SJSA1 (cell line): ENCODE measurements around the gene MIER3. TPM values are rescaled to one million over a fixed set of nuclear protein-coding genes. Genes with fewer than 3 reads are reported as not detected.
A peak's percentile ranks its signal among the peaks of the same experiment; 100 is the strongest.

Experiments
- DNase-seq, 2 experiments: peaks; one replicate each; pipeline ENCODE4 v3.0.0-alpha.2; 2015 to 2020; ENCODE audit warnings: low spot score in 2 of 2, low read depth in 1 of 2
- H3K27ac ChIP-seq: fragments of 250-450 bp; sonication (Bioruptor Pico); 2 replicates; pipeline ENCODE4 v1.5.1; 2020; ENCODE audit warnings: mild to moderate bottlenecking, moderate library complexity
- H3K27me3 ChIP-seq: fragments of 250-450 bp; sonication (Bioruptor Pico); replicated peaks from 2 replicates; pipeline ENCODE4 v1.5.1; 2020; ENCODE audit warnings: mild to moderate bottlenecking, moderate library complexity
- H3K36me3 ChIP-seq: fragments of 250-450 bp; sonication (Bioruptor Pico); 2 replicates; pipeline ENCODE4 v1.5.1; 2020; ENCODE audit warnings: mild to moderate bottlenecking
- H3K4me1 ChIP-seq: fragments of 250-450 bp; sonication (Bioruptor Pico); replicated peaks from 2 replicates; pipeline ENCODE4 v1.6.1; 2021; ENCODE audit warnings: mild to moderate bottlenecking
- H3K4me3 ChIP-seq: fragments of 250-450 bp; sonication (Bioruptor Pico); 2 replicates; pipeline ENCODE4 v1.5.1; 2020; ENCODE audit warnings: mild to moderate bottlenecking
- H3K9me3 ChIP-seq: fragments of 250-450 bp; sonication (Bioruptor Pico); replicated peaks from 2 replicates; pipeline ENCODE4 v1.5.1; 2020; ENCODE audit warnings: mild to moderate bottlenecking
- total RNA-seq: library from RNA; depleted of rRNA; stranded (reverse); fragments of >200 nt; shearing (Covaris generic); gene quantifications from 2 replicates; pipeline ENCODE4 v1.2.3, GENCODE V29; 2014; rRNA removed

MIER3 gene
- total RNA-seq, 1 experiment from 2014 or later: 47.5 TPM

DNA sequence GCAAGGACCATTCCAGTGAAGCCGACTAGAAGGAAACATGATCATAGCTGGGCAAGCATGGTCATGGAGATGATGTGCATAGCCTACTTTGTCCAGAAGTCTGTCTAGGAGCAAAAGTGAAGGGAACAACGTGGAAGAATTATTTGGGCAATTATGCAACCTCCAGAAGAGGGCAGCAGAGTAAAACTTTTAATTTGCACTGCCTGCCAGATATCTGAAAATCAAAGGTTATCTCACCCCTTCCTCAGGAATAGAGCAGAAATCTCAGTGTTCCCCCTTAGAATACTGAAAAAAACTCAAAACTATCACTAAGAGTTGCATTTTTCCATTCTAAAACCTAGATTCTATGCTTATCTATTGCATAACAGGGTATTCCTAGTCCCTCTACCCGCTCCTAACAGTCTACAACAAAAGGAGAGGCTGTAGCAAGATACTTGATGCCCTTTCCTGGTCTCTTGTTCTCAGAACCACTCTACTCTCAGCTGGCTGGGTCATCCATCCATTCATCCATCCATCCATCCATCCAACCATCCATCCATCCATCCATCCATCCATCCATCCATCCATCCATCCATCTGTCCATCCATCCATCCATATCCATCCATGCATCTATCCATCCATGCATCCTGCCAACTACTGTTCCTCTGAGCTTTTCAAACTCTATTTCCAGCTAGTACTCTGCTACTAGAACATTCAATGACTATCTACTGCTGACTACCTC lies 50.9 kb downstream of the MIER3 start:
- H3K4me3 ChIP-seq: no peak overlapping the region
- H3K27ac ChIP-seq: no peak overlapping the region
- peak in 1 of 2 experiments; percentile 42 for DNase-seq
- no peaks in the 10 kb centered on the region for H3K36me3 ChIP-seq
- peaks cover 7% of the 10 kb centered on the region for H3K4me1 ChIP-seq
- no peaks in the 10 kb centered on the region for H3K9me3 ChIP-seq
- no peaks in the 10 kb centered on the region for H3K27me3 ChIP-seq

DNA sequence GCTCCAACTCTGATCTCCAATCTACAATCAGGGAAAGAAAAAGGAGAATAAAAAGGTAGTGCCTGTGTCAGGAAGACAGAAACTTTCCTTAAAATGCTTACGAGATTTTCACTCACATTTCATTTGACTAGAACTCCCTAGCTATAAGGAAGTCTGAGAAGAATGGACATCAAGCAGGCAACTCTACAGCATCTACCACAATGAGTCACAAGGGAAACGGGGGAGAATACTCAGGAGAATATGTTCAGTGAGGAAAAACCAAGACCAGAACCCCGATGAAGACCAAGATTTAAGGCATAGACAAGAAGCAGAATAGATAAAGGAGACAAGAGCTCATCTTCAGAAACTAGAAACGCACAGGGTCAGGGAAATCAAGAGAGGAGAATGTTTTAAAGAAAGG lies 51.5 kb downstream of the MIER3 start:
- Histone ChIP-seq H3K27ac (no peak overlapping the region), H3K36me3 (no peaks in the 10 kb centered on the region), H3K9me3 (no peaks in the 10 kb centered on the region), H3K27me3 (no peaks in the 10 kb centered on the region), H3K4me3 (no peak overlapping the region), H3K4me1 (peaks cover 7% of the 10 kb centered on the region)
- DNase-seq: no peak

DNA sequence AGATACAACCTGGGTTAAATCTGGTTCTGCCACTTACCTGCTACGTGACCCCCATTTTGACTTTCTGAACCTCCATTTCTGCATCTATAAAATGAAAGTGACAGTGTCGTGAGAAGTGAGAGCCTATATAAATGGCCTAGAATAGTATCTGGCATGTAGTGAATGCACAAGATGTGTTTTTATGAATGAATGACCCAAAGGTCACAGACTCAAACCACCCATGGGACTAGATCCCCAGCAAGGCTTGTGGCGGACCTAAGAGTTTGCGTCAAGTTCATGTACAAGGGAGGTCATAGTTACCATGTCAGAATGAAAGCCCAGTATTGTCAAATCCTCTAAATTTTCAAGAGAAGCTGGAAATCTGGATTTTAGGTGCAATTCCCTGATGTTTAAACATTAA lies 53.7 kb downstream of the MIER3 start:
- Histone ChIP-seq H3K27me3 (no peaks in the 10 kb centered on the region), H3K27ac (no peak overlapping the region), H3K9me3 (no peaks in the 10 kb centered on the region), H3K36me3 (peaks cover 15% of the 10 kb centered on the region), H3K4me1 (peaks cover 7% of the 10 kb centered on the region), H3K4me3 (no peak overlapping the region)
- no peak for DNase-seq

DNA sequence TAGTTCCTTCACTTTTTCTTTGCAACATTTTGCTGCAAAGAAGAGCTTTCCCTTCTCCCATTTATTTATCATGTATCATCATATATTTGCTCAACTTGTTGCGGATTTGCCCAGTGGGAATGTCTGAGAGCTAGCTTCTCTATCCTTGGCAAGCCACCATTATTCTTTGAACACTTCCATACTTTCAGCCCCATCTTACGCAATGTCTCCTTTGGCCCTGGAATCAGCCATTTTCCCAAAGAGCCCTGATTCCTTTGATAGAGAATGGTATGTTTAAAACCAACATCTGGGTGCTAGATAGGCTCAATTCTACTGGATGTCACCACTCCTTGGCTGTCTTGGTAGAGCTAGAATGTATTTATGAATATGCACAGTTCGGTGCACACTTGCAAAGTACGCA lies 55.2 kb downstream of the MIER3 start:
- H3K27me3 ChIP-seq: no peaks in the 10 kb centered on the region
- no peak overlapping the region for H3K4me3 ChIP-seq
- H3K36me3 ChIP-seq: peaks cover 15% of the 10 kb centered on the region
- H3K27ac ChIP-seq: no peak overlapping the region
- no peaks in the 10 kb centered on the region for H3K9me3 ChIP-seq
- H3K4me1 ChIP-seq: peaks cover 7% of the 10 kb centered on the region
- no peak for DNase-seq

DNA sequence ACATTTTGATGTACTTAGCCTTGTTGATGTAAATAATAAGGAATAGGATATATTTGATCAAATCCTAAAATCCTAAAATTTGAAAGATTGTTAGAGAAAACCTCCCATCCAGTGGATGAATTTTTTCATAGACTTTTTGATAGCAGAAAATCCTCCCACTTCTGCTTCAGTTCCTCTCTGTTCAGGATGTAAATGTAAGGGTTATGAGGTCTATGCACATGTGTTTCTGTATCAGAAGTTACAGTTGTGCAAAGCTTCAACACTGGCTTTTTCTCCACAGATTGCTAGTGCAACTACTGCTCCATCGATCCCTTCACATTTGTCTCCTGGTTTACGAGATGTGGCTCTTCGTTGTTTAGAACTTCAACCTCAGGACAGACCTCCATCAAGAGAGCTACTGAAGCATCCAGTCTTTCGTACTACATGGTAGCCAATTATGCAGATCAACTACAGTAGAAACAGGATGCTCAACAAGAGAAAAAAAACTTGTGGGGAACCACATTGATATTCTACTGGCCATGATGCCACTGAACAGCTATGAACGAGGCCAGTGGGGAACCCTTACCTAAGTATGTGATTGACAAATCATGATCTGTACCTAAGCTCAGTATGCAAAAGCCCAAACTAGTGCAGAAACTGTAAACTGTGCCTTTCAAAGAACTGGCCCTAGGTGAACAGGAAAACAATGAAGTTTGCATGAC lies 58.5 kb downstream of the MIER3 start:
- H3K27me3 ChIP-seq: no peaks in the 10 kb centered on the region
- DNase-seq: no peak
- no peak overlapping the region for H3K27ac ChIP-seq
- H3K4me1 ChIP-seq: no peaks in the 10 kb centered on the region
- H3K9me3 ChIP-seq: no peaks in the 10 kb centered on the region
- peaks cover 44% of the 10 kb centered on the region for H3K36me3 ChIP-seq
- no peak overlapping the region for H3K4me3 ChIP-seq

DNA sequence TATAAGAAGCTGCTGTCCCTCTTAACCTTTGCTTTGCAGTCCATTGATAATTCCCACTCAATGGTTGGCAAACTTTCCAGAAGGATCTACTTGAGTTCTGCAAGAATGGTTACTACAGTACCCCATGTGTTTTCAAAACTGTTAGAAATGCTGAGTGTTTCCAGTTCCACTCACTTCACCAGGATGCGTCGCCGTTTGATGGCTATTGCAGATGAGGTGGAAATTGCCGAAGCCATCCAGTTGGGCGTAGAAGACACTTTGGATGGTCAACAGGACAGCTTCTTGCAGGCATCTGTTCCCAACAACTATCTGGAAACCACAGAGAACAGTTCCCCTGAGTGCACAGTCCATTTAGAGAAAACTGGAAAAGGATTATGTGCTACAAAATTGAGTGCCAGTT lies 70.4 kb downstream of the MIER3 start:
- no peak overlapping the region for H3K27ac ChIP-seq
- DNase-seq: no peak
- H3K4me3 ChIP-seq: no peak overlapping the region
- no peaks in the 10 kb centered on the region for H3K27me3 ChIP-seq
- H3K4me1 ChIP-seq: no peaks in the 10 kb centered on the region
- peaks cover 82% of the 10 kb centered on the region for H3K36me3 ChIP-seq
- H3K9me3 ChIP-seq: no peaks in the 10 kb centered on the region

DNA sequence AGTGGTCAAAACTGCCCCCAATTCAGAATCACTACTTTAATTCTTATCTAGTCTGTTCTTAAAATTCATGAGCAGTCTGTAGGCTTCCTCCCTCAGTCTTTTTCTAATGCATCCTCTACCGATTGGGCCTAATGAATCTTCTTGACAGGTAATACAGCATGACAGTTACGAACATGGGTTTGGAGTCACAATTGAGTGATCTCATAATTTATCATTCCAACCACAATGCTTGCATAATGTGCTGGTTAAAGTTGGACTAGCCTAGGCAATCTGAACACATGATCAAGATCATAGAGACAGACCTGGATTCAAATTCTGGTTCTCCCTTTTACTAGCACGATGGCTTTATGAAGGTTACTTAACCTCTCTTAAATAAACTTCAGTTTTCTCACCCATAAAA lies 75.6 kb downstream of the MIER3 start:
- no peaks in the 10 kb centered on the region for H3K9me3 ChIP-seq
- H3K4me3 ChIP-seq: no peak overlapping the region
- no peak for DNase-seq
- no peak overlapping the region for H3K27ac ChIP-seq
- no peaks in the 10 kb centered on the region for H3K27me3 ChIP-seq
- H3K4me1 ChIP-seq: no peaks in the 10 kb centered on the region
- H3K36me3 ChIP-seq: peaks cover 76% of the 10 kb centered on the region

DNA sequence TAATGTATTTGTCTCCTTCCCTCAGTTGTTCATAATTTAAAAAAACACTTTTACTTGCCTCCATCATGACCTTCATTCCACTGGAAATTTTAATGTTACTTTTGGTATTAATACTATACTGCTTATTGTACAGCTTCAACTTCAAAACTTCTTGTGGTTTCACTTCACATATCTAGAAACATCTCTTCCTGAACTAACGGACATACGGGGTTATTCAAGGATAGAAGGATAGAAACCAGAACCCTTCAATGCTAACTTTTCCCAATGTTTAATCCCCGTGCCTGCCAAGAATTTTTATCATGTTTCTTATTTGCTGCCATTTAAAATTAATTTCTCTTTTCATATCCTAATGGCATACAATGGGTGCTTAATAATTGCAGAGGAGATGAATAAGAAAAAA lies 78.9 kb downstream of the MIER3 start:
- H3K27me3 ChIP-seq: no peaks in the 10 kb centered on the region
- DNase-seq: no peak
- H3K4me1 ChIP-seq: no peaks in the 10 kb centered on the region
- H3K9me3 ChIP-seq: no peaks in the 10 kb centered on the region
- no peak overlapping the region for H3K4me3 ChIP-seq
- peaks cover 66% of the 10 kb centered on the region for H3K36me3 ChIP-seq
- no peak overlapping the region for H3K27ac ChIP-seq

DNA sequence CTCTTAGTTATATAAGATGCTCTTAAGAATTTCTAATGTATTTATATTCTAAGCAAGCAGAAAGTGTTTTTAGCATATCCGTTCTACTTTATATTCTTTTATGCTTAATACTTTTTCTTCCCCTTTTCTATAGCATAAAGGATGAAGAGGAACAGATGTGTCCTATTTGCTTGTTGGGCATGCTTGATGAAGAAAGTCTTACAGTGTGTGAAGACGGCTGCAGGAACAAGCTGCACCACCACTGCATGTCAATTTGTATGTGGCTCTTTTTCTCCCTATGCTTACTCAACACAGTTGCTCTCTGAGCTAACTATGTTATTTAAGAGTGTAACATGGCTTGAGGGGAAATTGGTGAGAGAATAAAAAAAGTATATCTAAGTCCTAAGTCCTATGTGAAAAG lies 80.1 kb downstream of the MIER3 start:
- no peaks in the 10 kb centered on the region for H3K27me3 ChIP-seq
- DNase-seq: no peak
- H3K36me3 ChIP-seq: peaks cover 64% of the 10 kb centered on the region
- no peaks in the 10 kb centered on the region for H3K9me3 ChIP-seq
- no peaks in the 10 kb centered on the region for H3K4me1 ChIP-seq
- no peak overlapping the region for H3K4me3 ChIP-seq
- no peak overlapping the region for H3K27ac ChIP-seq

Other genes starting within 250 kb of the MIER3 start
- gene MAP3K1, start 136.6 kb downstream of the MIER3 start, total RNA-seq: 11.8 and 18.8 TPM in 2 replicates
- 17.8 and 24.3 TPM in 2 replicates for gene SETD9, start 42.5 kb downstream of the MIER3 start, total RNA-seq
- 69.3 and 77.7 TPM in 2 replicates for gene GPBP1, start 221.9 kb upstream of the MIER3 start, total RNA-seq